ENCODE results near the gene HOXA10.

HOXA10 gene

GRCh38 chr7:27189997-27190748, 16.1 kb upstream of the HOXA10 start:
- DNase-seq = no peak

GRCh38 chr7:27189295-27189996, 15.3 kb upstream of the HOXA10 start:
- DNase-seq = no peak

- DNase-seq = no peak
These were observed 14.5 kb upstream of the HOXA10 start for GRCh38 chr7:27188386-27189294.

DNA sequence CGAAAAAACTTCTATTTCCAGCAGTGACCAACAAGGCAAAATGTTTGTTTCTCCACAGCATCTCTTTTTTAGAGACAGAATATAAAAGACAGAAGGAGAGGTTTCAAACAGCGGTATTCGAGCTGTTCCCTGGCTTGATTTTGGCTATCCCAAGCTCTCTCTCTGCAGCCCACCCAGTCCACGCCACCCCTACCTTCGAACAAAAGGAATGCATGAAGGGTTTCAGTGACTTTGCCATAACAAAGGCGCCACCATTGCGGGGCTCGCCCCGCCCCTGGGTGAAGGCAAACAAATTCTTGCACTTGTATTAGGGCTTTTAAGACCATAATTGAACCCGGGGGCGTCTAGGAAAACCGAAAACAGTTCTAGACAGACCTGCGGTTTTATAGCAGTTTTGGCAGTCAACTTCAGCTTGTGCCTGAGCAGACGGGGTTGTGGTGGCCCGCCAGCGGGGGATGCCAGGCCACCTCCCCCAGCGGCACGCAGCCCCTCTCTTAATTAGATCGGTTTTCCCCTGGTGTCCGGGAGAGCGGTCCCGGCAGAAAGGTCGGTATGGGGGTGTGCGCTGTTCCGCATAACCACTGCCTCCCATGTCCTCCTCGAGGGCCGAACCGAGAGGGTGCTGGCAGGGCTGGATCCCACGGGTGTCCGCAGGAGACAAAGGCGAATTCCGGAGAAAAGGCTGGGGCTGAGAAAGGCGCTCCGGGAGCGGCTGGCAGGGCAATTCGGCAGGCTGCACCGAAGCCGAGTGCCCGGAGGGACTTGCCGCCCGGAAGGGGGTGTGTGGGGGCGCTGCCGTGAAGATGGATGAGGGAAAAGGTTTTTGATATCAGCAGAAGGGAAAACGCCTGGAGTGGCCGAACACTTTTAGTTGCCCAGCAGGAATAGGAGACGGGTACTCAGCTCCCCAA, 13.6 kb upstream of the HOXA10 start:
- no peak for DNase-seq

DNA sequence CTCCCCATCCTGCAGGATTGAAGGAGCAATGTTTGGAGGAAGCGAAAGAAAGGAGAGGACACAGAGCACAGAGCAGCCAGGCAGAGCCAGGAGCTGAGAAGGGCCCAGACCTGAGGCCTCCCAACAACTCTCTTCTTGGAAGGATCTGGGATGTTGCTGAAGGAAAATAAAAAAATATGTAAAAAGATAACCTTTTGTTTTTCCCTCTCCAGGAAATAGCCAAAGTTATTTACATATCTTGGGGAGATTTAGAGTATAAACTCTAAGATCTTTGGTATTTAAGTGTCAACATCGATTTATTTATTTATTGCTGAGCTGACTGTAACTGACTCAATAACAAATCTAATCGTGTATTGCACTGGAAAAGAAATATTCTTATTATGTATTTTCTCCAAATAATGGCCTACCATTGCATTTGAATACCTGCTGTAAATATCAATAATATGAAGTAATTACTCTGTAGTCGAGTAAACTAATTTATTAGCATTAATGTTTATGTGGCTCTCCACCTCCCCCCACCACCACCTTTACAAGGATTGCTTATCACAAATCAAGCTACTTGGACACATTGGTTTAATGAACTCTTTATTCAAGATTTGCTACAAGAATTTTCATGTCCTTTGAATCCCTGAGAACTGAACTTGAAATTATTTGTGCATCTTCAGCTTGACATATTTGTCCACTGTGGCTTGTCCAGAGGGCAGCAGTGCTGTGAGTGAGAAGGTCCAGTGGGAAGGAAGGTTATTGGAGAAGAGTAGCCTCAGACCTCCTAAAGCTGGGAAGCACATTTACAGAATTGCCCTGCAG, 12.8 kb upstream of the HOXA10 start:
- no peak for DNase-seq

DNA sequence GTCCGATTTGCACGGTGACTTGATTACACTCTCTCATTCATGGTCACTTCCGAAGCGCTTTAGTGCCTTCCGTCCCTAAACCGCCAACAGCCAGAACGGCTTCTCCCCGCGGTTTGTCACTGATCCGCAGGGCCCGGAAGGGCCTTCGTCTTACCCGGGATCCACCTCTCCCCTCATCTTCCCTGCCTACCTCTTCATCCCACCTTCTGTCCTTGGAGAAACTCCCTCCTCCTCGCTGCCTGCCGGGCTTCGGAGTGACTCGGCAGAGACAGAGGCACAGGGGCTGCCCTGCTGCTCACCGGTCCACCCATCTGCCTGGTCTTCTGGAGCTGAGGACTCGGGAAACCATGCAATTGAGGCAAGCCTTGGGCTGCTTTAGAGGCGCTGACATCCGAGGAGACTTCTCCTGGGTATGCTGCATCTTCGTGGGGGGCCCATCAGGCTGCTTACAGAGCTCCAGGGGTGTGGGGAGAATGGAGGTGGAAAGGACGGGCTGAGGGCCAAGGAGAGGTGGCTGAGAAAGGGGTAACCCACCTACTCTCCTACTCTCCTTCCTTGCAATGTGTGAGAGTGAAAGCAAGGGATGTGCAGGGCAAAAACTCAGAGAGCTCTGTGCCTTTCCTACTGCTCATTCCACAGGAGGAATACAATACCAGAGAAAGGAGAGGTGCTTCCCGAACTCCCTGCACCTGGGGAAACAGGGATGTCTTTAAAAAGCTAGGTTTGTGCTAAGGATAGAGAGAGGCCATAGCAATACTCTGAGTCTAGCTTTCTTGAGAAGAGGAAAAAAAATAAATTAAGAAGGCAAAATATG, 11.9 kb upstream of the HOXA10 start:
- no peak for DNase-seq

- no peak for DNase-seq
These were observed 11.1 kb upstream of the HOXA10 start, which contains the start of gene HOXA11 for GRCh38 chr7:27185013-27185853. Gene HOXA11 (minus strand): TSS chr7:27185232. CDS start chr7:27185144, 88 bp downstream.

DNA sequence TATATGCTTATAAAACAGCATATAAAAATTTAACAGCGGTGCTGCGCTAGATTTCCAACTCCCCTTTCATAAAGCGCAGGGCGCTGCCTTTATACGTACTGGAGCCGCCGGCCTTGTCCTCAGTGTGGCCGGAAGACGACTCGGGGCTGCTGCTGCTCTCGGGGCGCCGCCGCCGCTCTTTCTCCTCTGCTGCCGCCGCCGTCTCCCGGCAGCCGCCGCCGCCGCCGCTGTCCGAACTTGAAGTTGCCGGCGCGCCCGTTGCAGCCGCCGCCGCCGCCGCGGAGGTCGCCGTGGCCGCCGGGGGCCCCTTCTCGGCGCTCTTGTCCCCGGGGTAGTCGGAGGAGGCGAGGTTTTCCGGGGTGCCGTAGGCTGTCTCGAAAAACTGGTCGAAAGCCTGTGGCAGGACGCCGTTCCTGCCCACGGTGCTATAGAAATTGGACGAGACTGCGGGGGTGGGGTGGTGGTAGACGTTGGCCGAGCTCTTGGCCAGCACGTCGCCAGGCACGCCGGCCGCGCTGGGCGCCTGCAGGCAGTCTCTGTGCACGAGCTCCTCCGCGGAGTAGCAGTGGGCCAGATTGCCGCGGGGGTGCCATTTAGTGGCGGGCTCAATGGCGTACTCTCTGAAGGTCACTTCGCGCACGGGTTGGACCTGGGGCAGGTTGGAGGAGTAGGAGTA, 10.4 kb upstream of the HOXA10 start:
- DNase-seq = peak; percentile 35

DNA sequence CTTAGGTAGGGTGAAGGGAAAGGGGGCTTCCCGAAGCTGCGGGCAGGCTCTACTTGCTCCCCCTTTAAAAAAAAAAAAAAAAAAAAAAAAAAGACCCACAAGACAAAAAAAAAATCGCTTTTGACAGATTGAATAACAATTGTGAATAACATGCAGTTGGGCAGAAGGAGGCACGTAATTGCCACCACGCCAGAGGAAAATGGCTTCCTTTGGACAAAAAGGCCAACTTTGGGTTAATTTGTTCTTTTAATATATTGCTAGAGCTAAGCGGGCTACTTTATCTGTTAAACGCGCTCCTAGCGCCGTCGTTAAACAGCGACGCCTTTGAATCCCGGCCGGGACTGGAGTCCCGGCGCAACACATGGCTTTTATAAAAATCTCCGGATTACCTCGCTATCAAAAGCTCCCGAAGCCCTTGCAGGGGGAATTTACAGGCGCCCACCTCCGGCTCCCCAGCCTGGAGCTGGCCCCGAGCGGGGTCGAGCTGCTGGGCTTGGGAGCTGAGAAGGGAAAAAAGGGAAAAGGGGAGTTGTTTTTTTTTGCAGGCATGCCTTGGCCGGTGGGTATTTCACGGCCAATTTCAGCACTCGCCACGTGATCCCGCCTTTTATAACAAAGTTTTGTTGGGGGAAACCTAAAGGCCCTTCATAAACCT, 9.7 kb upstream of the HOXA10 start:
- no peak for DNase-seq

- DNase-seq = no peak
These were observed 9.0 kb upstream of the HOXA10 start for GRCh38 chr7:27182861-27183681.

DNA sequence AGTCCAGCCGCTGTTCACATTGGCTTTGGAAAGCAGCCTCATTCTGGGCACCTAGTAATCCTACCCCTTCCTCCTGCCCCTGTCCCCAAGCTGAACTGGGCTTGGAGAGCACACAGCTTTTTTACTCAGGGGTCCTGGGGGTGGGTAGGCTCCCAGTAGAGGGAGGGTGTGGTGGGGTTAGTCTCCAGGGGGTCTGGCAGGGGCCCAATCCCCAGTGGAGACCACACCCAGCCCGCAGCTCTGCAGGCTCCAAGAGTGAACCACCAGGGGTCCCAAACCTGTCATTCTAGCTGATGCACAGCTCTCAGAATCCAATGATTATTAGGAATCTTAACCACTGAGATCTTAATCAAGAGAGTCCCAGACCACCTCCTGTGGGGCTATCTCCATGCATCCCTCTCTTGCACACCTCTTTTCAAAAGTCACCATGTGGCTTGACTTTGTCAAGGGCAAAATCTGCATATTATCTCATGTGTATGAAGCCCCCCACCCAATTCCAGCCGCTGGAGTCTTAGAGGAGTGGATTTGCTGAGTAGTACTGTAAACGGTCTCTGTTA, 8.2 kb upstream of the HOXA10 start:
- DNase-seq = no peak

DNA sequence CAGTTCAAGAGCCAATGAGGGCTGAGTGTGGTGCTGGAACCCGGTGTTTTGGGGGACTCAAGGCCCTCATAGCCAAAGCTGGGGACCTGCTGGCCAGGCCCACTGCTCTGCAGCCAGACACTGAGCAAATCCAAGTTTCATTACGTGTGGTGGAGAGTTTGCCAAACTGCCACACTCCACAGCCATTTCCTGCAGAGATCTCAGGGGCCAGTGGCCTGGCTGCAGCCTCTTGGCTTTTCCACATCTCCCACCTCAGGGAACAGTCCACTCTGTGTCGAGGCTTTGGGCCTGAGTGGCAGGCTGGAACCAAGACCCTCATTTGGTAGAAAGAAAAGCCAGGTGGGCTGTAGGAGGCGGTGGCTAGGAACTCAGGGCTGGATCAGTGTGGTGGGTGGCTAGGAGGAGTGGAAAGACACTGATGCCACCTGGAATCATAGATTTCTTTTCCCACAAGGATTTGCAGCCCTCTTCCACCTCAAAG, 7.7 kb upstream of the HOXA10 start:
- DNase-seq = no peak

- DNase-seq = no peak
These were observed 6.6 kb upstream of the HOXA10 start for GRCh38 chr7:27180431-27181420.

DNA sequence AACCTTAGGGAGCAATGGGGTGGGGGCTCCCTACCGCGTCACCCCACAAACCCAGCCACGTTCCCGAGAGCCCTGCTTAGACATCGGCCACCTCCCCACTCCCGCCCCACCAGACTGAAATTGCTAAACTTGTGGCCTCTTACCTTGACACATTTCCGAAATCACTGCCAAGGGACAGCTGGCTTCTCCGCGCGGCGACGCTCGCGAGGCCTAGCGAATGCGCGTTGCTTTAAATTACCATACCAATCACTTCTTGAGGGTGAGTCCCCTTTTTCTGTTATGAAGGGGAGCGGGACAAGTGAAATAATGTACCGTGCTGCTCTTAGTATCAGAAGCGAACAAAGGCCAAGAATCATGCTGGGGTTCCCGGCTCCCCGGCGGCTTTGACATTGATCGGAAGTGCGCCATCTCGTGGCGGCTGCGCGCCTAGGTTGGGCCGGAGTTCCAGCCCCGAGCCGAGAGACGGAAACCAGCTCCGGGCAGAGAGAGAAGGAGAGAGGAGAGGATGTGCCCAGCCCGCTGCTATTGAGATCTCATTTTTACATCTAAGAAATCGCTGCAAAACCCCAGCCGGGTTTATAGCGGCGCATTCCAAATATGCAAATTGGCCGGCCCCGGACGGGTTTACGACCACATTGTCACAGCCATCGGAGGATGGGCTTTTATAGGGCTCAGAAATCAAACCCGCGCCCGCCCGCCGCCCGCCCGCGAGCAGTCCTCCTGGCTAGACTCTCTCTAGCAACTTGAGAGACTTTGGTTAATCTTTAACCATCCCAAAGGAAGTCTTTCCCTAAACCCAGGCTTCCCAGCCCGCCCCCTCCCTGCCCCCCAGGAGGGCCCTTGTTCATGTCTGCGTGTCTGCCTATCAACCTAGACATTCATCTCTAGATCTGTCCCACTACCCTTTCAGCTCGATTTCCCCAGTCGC, 5.6 kb upstream of the HOXA10 start:
- peak; percentile 58 for DNase-seq
